GM12801 (cell line): ENCODE measurements around the gene ADAM19.

Experiments
- TF ChIP-seq, protein P1 (sequence below): IDR thresholded peaks from one replicate; pipeline ENCODE4 v1.5.1; 2011; ENCODE audit warnings: control low read depth; ENCODE audit not compliant: insufficient read length; ENCODE audit errors: extremely low read depth

The ADAM19 gene

DNA sequence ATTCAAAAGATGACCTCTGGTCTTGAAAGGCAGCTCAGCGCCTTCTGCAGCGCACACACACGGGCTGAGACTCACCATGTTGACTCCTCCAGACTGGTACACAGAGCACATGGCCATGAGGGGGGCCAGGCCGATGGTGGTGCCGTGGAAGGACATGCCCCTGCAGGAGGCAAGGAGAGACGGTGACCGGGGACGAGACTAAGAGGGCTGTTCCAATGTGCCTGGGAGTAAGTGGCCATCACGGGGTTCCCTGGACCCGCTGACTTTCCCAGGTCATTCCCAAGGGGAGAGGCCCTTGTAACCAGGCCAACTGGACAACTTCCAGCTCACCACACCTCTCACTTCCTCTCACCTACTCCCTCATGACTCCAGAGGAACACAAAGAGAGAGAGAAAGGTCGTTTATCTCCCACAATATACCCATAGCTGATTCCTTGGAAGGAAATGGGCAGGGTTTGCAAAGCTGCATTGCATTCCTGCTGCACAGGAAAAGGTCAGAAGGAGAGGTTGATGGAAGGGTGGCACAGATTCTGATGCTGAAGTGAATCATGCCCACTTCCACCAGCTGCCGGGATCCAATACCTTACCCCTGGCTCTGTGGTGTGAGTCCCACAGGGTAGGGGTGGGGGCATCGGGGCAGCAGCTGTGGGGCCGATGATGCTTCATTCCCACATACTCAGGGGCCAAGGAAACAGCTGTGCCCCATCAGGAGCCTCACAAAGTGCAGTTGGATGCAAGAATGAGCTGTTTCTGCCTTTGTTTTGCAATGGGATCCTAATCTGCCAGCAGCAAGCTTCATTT, 68.4 kb downstream of the ADAM19 start:
- TF ChIP-seq, protein P1, sequence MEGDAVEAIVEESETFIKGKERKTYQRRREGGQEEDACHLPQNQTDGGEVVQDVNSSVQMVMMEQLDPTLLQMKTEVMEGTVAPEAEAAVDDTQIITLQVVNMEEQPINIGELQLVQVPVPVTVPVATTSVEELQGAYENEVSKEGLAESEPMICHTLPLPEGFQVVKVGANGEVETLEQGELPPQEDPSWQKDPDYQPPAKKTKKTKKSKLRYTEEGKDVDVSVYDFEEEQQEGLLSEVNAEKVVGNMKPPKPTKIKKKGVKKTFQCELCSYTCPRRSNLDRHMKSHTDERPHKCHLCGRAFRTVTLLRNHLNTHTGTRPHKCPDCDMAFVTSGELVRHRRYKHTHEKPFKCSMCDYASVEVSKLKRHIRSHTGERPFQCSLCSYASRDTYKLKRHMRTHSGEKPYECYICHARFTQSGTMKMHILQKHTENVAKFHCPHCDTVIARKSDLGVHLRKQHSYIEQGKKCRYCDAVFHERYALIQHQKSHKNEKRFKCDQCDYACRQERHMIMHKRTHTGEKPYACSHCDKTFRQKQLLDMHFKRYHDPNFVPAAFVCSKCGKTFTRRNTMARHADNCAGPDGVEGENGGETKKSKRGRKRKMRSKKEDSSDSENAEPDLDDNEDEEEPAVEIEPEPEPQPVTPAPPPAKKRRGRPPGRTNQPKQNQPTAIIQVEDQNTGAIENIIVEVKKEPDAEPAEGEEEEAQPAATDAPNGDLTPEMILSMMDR, result no peak

- TF ChIP-seq, protein P1, result no peak
Observed at GRCh38 chr5:157506066-157506590, 69.4 kb downstream of the ADAM19 start.

- TF ChIP-seq, protein P1, result no peak
Observed at GRCh38 chr5:157505496-157505895, 70.1 kb downstream of the ADAM19 start.

- TF ChIP-seq, protein P1, result no peak
Observed at GRCh38 chr5:157504053-157504452, 71.5 kb downstream of the ADAM19 start.

DNA sequence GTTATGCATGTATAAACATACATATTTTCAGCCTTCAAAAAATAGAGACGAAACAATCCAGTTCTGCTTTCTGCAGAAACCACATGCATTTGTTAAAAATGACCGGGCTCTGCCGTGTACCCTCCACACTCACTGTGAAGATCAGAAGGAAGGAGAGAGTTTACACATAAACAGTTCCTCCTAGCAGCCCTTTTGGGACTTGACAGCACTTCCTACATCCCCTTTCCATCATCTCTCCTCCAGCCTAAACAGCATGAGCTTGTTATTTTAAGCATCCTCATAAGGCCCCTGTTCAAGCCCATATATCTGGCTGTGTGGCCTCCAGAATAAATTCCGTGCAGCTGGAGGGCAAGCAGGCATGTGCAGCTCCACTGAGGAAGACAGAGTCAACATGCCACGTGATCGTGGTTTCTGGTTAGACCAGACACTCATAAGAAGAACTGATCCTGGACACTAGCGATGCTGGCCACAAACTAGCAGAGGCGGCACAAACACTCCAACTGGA, 73.4 kb downstream of the ADAM19 start:
- TF ChIP-seq, protein P1, result no peak

DNA sequence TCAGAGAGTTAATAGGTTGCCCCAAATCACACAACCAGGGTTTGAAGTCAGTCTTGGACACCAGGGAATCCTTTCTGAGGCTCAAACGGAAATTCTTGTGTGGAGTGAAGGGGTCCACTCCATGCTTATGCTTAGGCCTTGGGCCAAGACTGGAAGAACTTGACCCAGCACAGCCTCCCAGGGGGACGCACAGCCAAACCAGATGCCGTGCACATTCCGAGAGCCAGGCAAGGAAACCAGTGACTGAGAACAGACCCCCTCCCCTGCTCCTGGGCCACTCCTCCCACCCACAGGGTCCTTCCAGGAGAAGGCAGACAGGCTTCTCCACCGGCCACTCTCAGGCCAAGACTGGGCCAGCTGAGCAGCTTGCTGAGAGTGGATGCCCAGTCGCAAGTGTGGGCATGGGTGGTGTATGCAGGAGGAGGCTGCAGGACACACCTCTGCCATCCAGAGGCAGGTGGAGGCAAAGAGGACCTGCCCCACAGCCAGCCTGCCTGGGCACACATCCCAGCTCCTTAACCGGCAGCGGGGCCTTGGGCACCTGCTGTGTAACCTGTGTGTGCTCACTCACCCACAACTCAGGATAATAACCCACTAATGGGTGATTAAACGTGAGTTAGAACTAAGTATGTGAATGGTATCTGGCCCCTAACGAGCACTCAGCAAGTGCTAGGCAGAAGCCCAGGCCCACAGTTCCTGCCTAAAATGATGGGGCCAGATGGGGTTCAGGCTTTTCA, 77.5 kb downstream of the ADAM19 start:
- TF ChIP-seq, protein P1, result no peak

DNA sequence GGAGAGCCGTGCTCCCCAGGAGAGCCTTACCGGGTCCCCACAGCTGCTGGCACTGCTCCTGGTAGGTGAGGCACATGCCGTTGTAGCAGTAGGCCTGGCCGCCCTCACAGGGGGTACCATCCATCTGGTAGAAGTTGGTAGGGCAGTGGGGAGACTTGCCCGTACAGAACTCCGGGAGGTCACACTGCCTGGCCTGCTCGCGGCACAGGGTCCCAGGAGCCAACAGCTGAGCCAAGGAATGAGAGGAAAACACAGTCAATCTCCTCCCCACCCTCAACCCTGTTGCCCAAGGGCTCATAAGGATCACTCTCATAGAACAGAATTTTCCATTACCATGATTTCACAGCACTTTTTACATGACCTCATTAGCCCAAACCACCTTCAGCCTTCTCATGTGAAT, 78.7 kb downstream of the ADAM19 start:
- TF ChIP-seq, protein P1, result no peak
